ENCODE data around the gene SERTAD1.
"Not testable (repeated sequence)": the region's sequence is repeated elsewhere in the genome, so short reads cannot be mapped to it uniquely, and the experiment has no call there.

The SERTAD1 gene, protein sequence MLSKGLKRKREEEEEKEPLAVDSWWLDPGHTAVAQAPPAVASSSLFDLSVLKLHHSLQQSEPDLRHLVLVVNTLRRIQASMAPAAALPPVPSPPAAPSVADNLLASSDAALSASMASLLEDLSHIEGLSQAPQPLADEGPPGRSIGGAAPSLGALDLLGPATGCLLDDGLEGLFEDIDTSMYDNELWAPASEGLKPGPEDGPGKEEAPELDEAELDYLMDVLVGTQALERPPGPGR

GRCh38 chr19:40425450-40426287 lies at the start of gene SERTAD1:
Gene SERTAD1 (minus strand): TSS chr19:40425992. CDS start chr19:40423546, 2,446 bp downstream.
- DNase-seq, result peak; percentile 100

DNA sequence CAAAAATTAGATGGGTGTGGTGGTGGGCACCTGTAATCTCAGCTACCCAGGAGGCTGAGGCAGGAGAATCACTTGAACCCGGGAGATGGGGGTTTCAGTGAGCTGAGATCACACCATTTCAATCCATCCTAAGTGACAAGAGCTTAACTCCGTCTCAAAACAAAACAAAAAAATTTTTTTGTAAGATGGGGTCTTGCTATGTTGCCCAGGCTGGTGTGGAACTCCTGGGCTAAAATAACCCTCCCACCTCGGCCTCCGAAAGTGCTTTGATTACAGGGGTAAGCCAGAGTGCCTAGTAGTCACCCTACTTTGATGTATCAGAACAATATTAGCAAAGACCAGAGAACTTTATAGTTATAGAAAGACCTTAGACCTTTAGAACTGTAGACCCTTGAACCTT lies 48.9 kb upstream of the SERTAD1 start:
- DNase-seq, result no peak

GRCh38 chr19:40472516-40472915 lies 46.7 kb upstream of the SERTAD1 start:
- no peak for DNase-seq

DNA sequence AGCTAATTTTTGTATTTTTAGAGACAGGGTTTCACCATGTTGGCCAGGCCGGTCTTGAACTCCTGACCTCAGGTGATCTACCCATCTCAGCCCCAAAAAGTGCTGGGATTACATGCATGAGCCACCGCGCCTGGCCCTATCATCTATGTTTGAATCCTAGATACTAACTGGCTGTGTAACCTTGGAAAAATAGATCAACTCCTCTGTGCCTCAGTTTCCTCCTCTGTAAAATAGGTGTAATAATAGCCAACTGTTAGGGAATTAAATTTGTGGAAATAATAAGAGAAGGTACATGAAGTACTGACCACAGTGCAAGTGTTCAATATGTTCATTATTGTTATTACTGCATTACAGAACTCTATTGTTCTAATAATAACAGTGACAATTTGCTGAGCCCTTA lies 45.3 kb upstream of the SERTAD1 start:
- no peak for DNase-seq

DNA sequence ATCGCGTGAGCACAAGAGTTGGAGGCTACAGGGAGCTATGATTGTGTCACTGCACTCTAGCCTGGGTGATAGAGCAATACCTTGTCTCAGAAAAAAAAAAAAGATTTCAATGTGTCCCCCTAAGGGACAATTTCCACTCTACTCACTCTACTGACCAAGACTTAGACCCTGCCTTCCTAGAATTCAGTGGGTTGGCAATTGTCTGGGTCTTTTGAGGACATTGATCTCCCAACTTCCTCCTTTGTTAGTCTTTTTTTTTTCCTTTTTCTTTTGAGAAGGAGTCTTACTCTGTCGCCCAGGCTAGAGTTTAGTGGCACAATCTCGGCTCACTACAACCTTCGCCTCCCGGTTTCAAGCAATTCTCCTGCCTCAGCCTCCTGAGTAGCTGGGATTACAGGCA lies 43.2 kb upstream of the SERTAD1 start:
- no peak for DNase-seq

DNA sequence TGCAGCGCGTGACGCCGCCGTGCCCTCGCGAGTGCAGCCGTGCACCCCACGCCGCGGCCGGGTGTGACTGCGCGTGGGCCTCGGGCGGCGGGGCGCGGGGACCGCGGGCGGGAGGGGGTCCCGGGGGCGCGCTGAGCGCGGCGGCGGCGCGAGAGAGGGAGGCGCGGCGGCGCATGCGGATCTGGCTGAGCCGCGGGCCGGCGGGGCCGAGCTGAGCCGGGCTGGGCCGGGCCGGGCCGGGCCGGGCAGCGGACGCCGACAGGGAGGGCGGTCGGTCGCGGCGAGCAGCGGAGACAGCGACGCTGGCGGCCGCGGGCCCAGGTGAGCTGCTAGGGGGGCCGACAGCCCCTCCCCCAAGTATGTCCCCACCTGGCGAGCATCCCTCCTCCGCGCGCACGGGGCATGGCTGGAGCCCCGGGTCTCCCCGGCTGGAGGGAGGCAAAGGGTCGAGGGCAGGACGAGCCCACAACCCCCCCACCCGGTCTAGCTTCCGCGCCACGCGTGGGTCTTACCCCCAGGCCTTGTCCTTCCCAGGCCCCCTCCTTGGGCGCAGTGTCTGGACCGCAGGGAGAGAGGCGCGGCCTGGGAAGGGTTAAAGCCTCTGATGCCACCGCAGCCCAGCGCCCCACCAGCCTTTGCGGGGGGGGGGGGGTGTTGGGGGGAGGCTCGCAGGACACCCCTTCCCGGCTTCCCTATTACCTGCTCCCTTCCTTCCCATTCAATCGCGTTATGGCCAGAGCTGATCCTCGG lies 41.4 kb upstream of the SERTAD1 start, which contains the start of gene SPTBN4:
Gene SPTBN4 (plus strand): TSS at position 17 of the 750 bp plus-strand sequence. CDS start 5,621 bp downstream, outside the sequence.
- no peak for DNase-seq

- peak; percentile 84 for DNase-seq
Observed at GRCh38 chr19:40466219-40466984, 40.6 kb upstream of the SERTAD1 start.

GRCh38 chr19:40465557-40466218 lies 39.9 kb upstream of the SERTAD1 start, which contains the start of gene BLVRB:
Gene BLVRB (minus strand): TSS chr19:40465745. CDS start chr19:40465688, 57 bp downstream.
- DNase-seq, result peak; percentile 100

DNA sequence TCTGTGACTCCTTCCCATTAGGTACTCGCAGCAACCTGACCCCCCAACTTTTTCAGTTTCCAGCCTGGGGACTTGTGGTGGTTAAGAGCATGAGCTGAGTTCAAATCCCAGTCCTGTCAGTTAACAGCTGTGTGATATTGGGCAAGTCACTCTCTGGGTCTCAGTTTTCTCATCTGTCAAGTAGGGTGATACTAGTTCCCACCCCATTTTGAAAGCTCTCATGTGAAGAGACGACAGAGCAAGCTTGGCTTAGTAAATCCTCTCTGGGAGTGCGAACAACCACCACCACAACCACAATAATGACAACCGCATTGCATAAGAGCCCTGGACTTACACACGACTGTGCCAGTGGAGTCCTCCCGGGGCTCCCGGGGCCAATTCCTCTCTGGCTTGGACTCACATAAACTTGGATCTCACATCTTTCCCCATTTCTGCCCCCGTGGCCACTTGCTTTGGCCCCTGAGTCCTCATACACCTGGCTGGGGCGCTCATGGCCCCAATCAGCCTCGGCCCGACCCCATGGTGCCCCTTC lies 39.3 kb upstream of the SERTAD1 start:
- peak; percentile 43 for DNase-seq

GRCh38 chr19:40464059-40465024 lies 38.5 kb upstream of the SERTAD1 start:
- DNase-seq, result peak; percentile 76

- DNase-seq, result not testable (repeated sequence)
Observed at GRCh38 chr19:40463587-40464037, 37.8 kb upstream of the SERTAD1 start.

DNA sequence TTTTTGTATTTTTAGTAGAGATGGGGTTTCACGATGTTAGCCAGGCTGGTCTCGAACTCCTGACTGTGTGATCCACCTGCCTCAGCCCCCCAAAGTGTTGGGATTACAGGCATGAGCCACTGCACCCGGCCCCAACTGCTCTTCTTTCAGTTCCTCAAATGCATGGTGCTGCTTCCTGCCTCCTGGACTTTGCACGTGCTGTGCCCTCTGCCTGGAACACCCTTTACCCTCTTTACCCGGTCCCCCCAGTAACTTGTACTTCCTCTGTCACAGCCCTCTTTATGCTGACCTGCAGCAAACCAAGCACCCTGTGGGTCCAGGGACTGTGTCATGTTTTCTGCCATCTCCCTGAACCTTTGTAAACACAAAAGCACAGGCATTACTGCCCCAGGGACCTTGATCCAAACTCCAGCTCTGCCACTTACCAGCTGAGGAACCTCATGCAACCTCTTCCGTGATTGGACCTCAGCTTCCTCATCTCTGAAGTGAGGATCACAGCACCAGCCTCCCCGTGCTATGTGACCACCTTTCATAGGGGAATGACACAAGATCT lies 36.0 kb upstream of the SERTAD1 start:
- no peak for DNase-seq

DNA sequence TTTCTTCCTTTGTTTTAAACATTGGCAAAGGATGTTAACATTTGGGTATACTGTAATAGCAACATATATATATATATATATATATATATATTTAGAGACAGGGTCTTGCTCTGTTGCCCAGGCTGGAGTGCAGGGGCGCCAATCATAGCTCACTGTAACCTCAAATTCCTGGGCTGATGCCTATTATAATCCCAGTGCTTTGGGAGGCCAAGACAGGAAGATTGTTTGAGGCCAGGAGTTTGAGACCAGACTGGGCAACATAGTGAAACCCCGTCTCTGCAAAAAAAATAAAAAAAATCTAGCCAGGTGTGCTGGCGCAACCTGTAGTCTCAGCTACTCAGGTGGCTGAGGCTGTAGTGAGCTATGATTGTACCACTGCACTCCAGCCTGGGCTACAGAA lies 34.4 kb upstream of the SERTAD1 start:
- no peak for DNase-seq

DNA sequence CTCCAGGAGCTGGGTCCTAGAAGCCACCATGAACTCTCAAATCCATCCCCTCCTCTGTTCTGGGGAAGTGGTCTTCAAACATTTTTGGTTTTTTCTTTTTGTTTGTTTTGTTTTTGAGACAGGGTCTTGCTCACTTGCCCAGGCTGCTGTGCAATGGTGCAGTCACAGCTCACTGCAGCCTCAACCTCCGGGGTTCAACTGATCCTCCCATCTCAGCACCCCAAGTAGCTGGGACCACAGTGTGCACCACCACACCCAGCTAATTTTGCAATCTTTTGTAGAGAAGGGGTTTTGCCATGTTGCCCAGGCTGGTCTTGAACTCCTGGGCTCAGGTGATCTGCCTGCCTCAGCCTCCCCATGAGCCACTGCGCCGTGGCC lies 32.8 kb upstream of the SERTAD1 start:
- DNase-seq, result no peak

DNA sequence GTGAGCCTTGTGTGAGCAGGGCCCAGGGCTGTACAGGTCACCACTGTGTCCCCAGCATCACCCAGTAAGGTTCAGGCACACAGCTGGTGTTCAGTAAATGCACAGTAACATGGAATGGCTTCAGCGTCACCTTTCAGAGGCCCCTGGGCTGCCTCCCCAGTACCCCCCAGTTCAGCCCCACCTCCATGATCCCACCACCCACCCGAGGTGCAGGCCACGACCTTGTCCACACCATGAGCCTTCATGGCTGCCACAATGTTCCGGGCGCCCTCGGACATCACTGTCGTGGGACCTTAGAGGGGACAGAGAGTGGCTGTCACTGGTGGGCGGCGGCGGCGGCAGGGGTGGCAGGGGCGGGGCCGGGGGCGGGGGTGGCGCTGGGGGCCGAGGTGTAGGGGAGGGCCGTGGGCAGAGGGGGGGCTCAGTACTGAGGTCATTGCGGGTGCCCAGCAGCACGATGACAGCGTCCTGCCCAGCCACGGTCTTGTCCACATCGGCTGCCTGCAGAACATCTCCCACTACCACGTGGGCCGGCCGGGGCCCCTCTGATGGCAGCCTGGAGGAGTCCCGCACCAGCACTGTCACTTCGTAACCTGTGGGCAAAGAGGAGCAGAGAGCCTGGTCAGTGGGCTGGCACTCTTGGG lies 32.3 kb upstream of the SERTAD1 start:
- DNase-seq, result no peak

- no peak for DNase-seq
Observed at GRCh38 chr19:40457048-40457447, 31.3 kb upstream of the SERTAD1 start.

- not testable (repeated sequence) for DNase-seq
Observed at GRCh38 chr19:40453943-40454342, 28.2 kb upstream of the SERTAD1 start.

GRCh38 chr19:40453151-40453735 lies 27.5 kb upstream of the SERTAD1 start:
- DNase-seq, result no peak

DNA sequence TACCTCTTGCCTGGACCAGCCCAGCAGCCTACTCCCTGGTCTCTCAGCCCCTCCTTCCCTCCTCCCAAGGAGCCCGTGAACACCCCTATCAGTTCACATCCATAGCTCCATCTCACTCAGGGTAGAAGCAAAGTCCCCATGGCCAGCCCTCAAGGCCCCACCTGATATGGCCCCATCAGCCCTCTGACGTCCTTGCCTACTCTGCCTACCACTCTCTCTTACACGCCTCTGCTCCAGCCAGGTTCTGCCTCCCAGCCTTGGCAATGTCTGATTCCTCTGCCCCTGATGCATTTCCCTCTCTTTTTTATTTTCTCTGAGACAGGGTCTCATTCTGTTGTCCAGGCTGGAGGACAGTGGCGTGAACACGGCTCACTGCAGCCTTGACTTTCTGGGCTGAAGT lies 26.2 kb upstream of the SERTAD1 start:
- DNase-seq, result no peak
